Gastrocnemius medialis (tissue), 4 donors: Measurements from ENCODE around the gene NGRN.
A peak's percentile ranks its signal among the peaks of the same experiment; 100 is the strongest.

Experiments
- POLR2A ChIP-seq, 2 donors: fragments of 450-650 bp; IDR thresholded peaks; one replicate each; pipeline ENCODE4 v1.6.1; 2017; ENCODE audit warnings: antibody characterized with exemption in 2 of 2, mild to moderate bottlenecking in 2 of 2, moderate library complexity in 2 of 2
- TF ChIP-seq, protein P1 (sequence below), 5 experiments: fragments of 450-650 bp in 3 of 5; fragments of 200-600 bp in 2 of 5; sonication (generic) in 2 of 5; IDR thresholded peaks in 4 of 5; conservative IDR thresholded peaks in 1 of 5; 1 replicate in 4 of 5; 2 replicates in 1 of 5; pipeline ENCODE4 v1.5.1; 2016 to 2019; ENCODE audit warnings: antibody characterized with exemption in 5 of 5, mild to moderate bottlenecking in 3 of 5, moderate library complexity in 3 of 5

DNA sequence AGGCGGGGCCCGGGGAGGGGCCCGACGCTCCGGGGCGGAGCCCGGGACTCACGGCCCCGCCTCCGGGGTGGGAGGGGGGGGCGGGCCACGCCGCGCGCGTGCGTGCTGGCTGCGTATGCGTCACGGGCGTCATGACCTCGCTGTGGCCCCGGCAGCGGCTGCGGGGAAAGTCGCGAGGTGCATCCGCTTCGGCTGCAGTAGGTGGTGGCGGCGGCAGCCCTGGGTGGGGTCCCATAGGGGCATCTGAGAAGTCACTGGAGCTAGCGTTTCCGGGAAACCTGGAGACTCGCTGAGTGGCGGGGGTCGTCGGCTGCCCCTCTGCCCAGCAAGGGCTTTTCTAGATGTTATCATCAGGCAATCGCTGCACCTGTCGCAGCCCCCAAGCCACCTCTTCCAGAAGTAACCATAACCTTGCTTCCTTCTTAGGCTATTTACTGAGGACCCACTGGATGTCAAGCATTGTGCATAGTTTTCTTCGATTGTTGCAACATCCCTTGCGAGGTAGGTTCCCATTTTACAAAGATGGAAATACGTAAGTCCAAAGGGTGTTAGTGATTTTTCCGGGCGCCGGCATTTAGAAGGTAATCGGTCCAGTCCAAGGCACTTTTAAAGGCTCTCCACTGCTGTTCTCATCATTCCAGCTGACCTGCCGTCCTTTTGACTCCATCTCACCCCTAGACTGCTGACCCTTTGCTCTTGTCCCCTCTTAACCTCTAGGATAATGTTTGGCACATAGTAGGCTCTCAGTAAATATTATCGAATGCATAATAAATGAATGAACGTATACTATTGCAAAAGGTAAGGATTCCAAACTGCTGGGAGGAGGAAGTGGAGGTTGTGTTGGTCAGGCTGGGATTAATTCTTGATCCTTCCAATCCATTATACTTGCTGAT is 31.1 kb upstream of the NGRN start, which contains the start of gene GDPGP1:
- TF ChIP-seq POLR2A (IDR thresholded peaks at IDR 0.05) = peak; percentile 52 to 56
- TF ChIP-seq, protein P1, sequence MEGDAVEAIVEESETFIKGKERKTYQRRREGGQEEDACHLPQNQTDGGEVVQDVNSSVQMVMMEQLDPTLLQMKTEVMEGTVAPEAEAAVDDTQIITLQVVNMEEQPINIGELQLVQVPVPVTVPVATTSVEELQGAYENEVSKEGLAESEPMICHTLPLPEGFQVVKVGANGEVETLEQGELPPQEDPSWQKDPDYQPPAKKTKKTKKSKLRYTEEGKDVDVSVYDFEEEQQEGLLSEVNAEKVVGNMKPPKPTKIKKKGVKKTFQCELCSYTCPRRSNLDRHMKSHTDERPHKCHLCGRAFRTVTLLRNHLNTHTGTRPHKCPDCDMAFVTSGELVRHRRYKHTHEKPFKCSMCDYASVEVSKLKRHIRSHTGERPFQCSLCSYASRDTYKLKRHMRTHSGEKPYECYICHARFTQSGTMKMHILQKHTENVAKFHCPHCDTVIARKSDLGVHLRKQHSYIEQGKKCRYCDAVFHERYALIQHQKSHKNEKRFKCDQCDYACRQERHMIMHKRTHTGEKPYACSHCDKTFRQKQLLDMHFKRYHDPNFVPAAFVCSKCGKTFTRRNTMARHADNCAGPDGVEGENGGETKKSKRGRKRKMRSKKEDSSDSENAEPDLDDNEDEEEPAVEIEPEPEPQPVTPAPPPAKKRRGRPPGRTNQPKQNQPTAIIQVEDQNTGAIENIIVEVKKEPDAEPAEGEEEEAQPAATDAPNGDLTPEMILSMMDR (IDR thresholded peaks at IDR 0.05 in 4 of 5, conservative IDR thresholded peaks at IDR 0.05 in 1 of 5) = no peak
